Measurements from ENCODE around the gene NECAP2. TPM values are rescaled to one million over a fixed set of nuclear protein-coding genes. Genes with fewer than 3 reads are reported as not detected.
"Not testable (repeated sequence)": the region's sequence is repeated elsewhere in the genome, so short reads cannot be mapped to it uniquely, and the experiment has no call there.

The NECAP2 gene
- total and polyA plus RNA-seq, 4 experiments from 2014 or later = 154 to 341 (median 204) TPM

DNA sequence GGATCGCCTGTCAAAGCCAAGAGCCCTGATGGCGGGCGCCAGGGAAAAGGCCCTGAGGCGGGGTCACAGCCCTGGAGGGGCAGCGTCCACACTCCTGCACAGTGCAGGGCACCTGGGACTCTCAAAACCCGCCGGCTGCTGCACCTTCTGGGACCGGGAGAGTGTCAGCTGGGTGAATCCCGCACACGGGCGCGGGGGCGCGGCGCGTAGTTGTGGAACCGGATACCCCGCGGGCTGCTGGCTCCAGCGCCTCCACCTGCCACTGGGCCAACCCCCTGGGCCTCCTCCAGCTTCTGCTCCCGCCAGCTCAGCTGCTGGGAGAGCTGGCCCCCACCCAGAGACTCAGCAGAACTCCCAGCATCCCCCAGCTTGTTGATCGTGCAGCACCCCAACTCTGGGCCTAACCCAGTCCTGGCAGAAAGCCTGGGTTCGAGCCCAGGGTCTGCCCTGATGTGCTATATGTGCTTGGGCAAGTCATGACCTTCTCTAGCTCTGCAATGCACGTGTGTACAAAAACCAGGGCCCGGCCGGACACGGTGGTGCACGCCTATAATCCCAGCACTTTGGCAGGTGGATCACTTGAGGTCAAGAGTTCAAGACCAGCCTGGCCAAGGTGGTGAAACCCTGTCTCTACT lies 33.8 kb downstream of the NECAP2 start:
- Histone ChIP-seq H3K27me3 (ENCODE audit: insufficient read depth, low read length) (no peaks in the 10 kb centered on the region), H3K9me3 (ENCODE audit: control insufficient read depth in 1 of 2, low read length in 2 of 2) (no peaks in the 10 kb centered on the region), H3K4me3 (ENCODE audit: low read length in 2 of 2) (no peak overlapping the region), H3K36me3 (ENCODE audit: insufficient read depth, low read length) (peaks cover 14% of the 10 kb centered on the region), H3K4me1 (ENCODE audit: insufficient read depth, low read length) (no peaks in the 10 kb centered on the region), H3K27ac (ENCODE audit: low read depth, low read length) (no peak overlapping the region)
- H3K9me3 Mint-ChIP-seq = no peaks in the 10 kb centered on the region
- H3K4me3 Mint-ChIP-seq = no peak overlapping the region
- DNase-seq = no peak
- intact Hi-C loops (cut with micrococcal nuclease) = no loop called here
- peaks cover 3 to 26% (median 5%) of the 10 kb centered on the region in 4 donors for H3K4me1 Mint-ChIP-seq
- peaks cover 21 to 41% of the 10 kb centered on the region in 2 donors for H3K36me3 Mint-ChIP-seq
- ChIA-PET CTCF (ENCODE audit: partially characterized antibody) (no interaction called here), POLR2A (ENCODE audit: partially characterized antibody) (no interaction called here)
- peak overlapping the region in 1 of 7 donors; percentile 61 for H3K27ac Mint-ChIP-seq
- no peaks in the 10 kb centered on the region for H3K27me3 Mint-ChIP-seq

DNA sequence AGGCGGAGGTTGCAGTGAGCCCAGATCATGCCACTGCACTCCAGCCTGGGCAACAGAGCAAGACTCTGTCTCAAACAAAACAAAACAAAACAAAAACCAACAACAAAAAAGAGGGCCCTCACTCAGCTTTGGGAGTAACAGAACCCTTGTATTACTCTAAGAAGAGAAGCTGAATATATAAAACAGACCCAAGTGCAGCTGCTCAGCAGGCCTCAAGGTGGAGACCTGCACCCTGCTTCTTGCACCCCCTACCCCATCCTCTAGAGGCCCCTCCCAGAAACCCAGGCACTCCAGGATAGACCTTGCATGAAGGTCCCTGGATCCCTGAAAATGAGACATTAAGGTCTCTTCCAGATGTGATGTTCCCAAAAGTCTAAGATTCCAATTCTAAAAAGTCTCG lies 34.4 kb downstream of the NECAP2 start:
- DNase-seq; H3K4me1 ChIP-seq (ENCODE audit: insufficient read depth, low read length); H3K27ac ChIP-seq (ENCODE audit: low read depth, low read length); POLR2A ChIA-PET (ENCODE audit: partially characterized antibody); H3K27me3 Mint-ChIP-seq; H3K9me3 Mint-ChIP-seq; H3K4me3 Mint-ChIP-seq; H3K27me3 ChIP-seq (ENCODE audit: insufficient read depth, low read length); H3K9me3 ChIP-seq (ENCODE audit: control insufficient read depth in 1 of 2, low read length in 2 of 2); intact Hi-C loops (cut with micrococcal nuclease); H3K27ac Mint-ChIP-seq; H3K4me3 ChIP-seq (ENCODE audit: low read length in 2 of 2); CTCF ChIA-PET (ENCODE audit: partially characterized antibody): not testable (repeated sequence)
- H3K36me3 ChIP-seq (ENCODE audit: insufficient read depth, low read length) = peaks cover 14% of the 10 kb centered on the region
- H3K36me3 Mint-ChIP-seq = peaks cover 21 to 37% of the 10 kb centered on the region in 2 donors
- H3K4me1 Mint-ChIP-seq = peaks cover 3 to 24% (median 5%) of the 10 kb centered on the region in 4 donors

DNA sequence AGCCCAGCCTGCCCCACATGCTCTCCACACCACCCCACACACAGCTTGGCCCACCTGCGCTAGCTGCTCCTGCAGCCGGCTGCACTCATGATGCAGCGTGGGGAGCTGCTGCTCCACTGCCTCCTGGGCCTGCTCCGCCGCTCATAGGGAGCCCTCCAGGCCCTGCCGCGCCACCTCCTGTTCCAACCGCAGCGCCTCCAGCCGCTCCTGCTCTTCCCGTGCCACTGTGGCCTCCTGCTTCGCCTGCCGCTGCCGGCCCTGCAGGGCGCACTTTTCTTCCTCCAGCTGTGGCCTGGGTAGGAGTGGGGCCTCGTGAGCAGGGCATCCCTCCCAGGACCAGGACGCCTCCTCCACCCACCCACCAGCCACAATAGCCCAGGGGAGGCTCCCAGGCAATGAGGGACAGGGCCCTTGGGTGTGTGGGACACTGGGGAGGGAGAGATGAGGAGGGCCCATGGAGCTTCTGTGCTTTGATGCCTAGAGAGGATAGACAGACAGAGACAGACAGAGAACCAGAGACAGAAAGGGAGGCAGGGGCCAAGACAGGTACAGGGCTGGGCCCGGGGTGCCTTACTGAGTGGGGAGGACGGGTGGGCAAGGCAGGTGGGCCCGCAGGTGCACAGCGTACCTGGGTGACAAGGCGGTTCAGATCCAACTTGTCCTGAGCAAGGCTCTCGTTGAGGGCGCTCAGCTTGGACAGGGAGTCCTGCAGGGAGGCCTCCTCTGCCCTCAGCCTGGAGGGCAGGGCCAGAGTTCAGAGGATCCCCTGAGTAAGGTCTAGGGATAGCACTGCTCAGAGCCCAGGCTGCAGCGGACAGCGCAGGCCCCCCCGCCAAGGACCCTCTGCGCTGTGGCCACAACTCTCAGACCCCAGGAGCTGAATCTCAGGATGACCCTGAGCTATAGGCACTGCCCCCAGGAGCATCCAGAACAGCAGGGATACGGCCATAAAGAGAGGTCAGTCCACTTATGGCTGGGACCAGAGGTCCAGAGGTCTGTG lies 35.5 kb downstream of the NECAP2 start:
- H3K27ac Mint-ChIP-seq; CTCF ChIA-PET (ENCODE audit: partially characterized antibody); H3K27ac ChIP-seq (ENCODE audit: low read depth, low read length); H3K4me1 ChIP-seq (ENCODE audit: insufficient read depth, low read length); H3K9me3 ChIP-seq (ENCODE audit: control insufficient read depth in 1 of 2, low read length in 2 of 2); intact Hi-C loops (cut with micrococcal nuclease); H3K4me3 ChIP-seq (ENCODE audit: low read length in 2 of 2); POLR2A ChIA-PET (ENCODE audit: partially characterized antibody); H3K4me3 Mint-ChIP-seq; H3K27me3 ChIP-seq (ENCODE audit: insufficient read depth, low read length); DNase-seq; H3K9me3 Mint-ChIP-seq; H3K27me3 Mint-ChIP-seq: not testable (repeated sequence)
- H3K4me1 Mint-ChIP-seq = peaks cover 4 to 20% (median 5%) of the 10 kb centered on the region in 4 donors
- peaks cover 28 to 40% of the 10 kb centered on the region in 2 donors for H3K36me3 Mint-ChIP-seq
- peaks cover 14% of the 10 kb centered on the region for H3K36me3 ChIP-seq (ENCODE audit: insufficient read depth, low read length)

DNA sequence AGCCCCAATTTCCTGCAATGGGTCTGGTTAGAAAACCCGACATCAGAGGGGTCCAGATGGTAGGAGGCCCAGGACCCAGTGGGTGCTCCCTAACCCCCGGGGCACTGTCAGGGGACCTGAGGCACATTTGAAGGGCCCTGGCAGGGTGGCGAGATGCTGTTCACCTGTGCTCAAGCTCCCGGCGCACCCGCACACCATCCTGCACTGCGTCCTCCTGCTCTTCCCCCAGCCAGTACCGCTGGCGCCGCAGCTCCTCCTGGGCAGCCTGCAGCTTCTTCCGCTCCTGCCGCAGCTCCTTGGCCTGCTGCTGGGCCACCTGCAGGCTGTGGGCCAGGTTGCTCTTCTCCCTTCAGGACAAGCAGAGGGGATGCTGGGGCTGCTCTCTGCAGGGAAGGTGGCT lies 37.6 kb downstream of the NECAP2 start:
- H3K27ac Mint-ChIP-seq = no peak overlapping the region
- no peaks in the 10 kb centered on the region for H3K9me3 Mint-ChIP-seq
- no peak overlapping the region for H3K4me3 Mint-ChIP-seq
- Histone ChIP-seq H3K27me3 (ENCODE audit: insufficient read depth, low read length) (no peaks in the 10 kb centered on the region), H3K27ac (ENCODE audit: low read depth, low read length) (no peak overlapping the region), H3K4me3 (ENCODE audit: low read length in 2 of 2) (no peak overlapping the region), H3K36me3 (ENCODE audit: insufficient read depth, low read length) (peaks cover 9% of the 10 kb centered on the region), H3K9me3 (ENCODE audit: control insufficient read depth in 1 of 2, low read length in 2 of 2) (no peaks in the 10 kb centered on the region), H3K4me1 (ENCODE audit: insufficient read depth, low read length) (no peaks in the 10 kb centered on the region)
- ChIA-PET POLR2A (ENCODE audit: partially characterized antibody) (interaction anchor here (1.6 kb wide), 1 partner anchor 11 kb away, joined by 6 read pairs; no protein-coding TSS in a partner anchor), CTCF (ENCODE audit: partially characterized antibody) (interaction anchor here (0.5 kb wide), 1 partner anchor 645 kb away, joined by 3 read pairs; no protein-coding TSS in a partner anchor)
- no peak for DNase-seq
- peaks cover 0 to 7% (median 3%) of the 10 kb centered on the region in 4 donors for H3K4me1 Mint-ChIP-seq
- peaks cover 25 to 34% of the 10 kb centered on the region in 2 donors for H3K36me3 Mint-ChIP-seq
- intact Hi-C loops (cut with micrococcal nuclease) = no loop called here
- H3K27me3 Mint-ChIP-seq = no peaks in the 10 kb centered on the region

DNA sequence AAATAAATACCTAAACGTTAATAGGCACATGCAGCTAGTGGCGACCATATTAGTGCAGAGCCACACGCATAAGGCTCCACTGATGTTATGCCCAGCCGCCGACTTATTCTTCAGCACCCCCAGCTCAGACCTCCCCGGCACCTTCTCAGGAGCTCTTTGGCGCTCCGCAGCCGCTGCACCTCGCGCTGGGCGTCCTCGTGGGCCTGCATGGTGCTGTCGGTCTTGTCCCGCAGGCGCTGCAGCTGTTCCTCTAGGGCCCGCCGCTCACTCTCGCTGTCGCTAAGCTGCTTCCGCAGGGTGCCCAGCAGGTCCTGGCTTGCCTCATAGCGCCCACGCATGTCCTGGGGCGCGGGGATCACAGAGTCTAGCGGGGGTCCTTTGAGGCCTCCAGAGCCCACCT lies 42.6 kb downstream of the NECAP2 start:
- H3K4me3 Mint-ChIP-seq; CTCF ChIA-PET (ENCODE audit: partially characterized antibody); H3K27ac Mint-ChIP-seq; H3K36me3 ChIP-seq (ENCODE audit: insufficient read depth, low read length); POLR2A ChIA-PET (ENCODE audit: partially characterized antibody); H3K4me1 Mint-ChIP-seq; H3K9me3 ChIP-seq (ENCODE audit: control insufficient read depth in 1 of 2, low read length in 2 of 2); H3K4me3 ChIP-seq (ENCODE audit: low read length in 2 of 2); intact Hi-C loops (cut with micrococcal nuclease); H3K27me3 ChIP-seq (ENCODE audit: insufficient read depth, low read length); H3K4me1 ChIP-seq (ENCODE audit: insufficient read depth, low read length); H3K27me3 Mint-ChIP-seq; DNase-seq; H3K9me3 Mint-ChIP-seq; H3K27ac ChIP-seq (ENCODE audit: low read depth, low read length): not testable (repeated sequence)
- H3K36me3 Mint-ChIP-seq = peaks cover 18 to 26% of the 10 kb centered on the region in 2 donors

DNA sequence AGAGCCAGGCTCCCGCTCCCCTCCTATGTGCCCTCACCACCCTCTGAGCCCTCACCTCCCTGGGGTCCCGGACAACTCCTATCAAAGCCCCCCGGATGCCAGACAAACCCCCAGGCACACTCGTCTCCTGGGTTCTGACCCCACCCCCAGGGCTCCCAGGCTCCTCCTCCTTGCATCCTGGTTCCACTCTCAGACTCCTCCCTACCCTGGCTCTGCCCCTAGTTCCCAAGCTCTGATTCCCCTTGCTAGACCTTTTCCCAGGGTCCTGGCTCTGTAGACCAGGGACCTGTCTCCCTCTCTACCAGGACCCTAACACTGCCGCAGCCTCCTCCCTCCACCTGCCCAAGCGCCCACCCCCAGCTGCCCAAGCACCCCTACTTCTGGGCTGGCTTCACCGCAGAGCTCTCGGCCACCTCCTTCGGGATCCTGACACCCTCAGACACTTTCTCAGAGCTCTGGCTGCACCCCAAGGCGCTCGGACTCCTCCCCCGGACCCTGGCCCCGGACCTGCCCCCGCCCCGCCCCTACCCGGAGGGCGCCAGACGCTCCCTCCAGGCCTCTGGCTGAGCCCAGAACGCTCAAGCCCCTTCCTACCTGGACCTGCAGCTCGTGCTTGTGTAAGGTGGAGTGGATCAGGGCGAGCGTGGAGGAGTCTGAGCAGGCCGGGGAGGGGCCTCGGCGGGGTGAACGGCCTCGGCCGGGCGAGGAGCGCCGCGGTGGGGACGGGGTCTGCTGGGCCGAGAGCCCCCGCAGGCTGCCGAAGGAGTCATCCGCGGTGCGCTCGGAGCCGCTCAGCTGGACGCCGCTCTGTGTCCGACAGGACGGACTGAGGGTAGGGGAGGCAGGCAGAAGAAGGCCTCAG lies 43.3 kb downstream of the NECAP2 start:
- peak overlapping the region in 1 of 7 donors; percentile 55 for H3K27ac Mint-ChIP-seq
- H3K4me1 Mint-ChIP-seq; H3K4me3 ChIP-seq (ENCODE audit: low read length in 2 of 2); H3K9me3 Mint-ChIP-seq; H3K4me1 ChIP-seq (ENCODE audit: insufficient read depth, low read length); H3K36me3 ChIP-seq (ENCODE audit: insufficient read depth, low read length); H3K27me3 ChIP-seq (ENCODE audit: insufficient read depth, low read length); CTCF ChIA-PET (ENCODE audit: partially characterized antibody); H3K27ac ChIP-seq (ENCODE audit: low read depth, low read length); H3K9me3 ChIP-seq (ENCODE audit: control insufficient read depth in 1 of 2, low read length in 2 of 2); H3K27me3 Mint-ChIP-seq; intact Hi-C loops (cut with micrococcal nuclease); H3K4me3 Mint-ChIP-seq; DNase-seq: not testable (repeated sequence)
- POLR2A ChIA-PET (ENCODE audit: partially characterized antibody) = interaction anchor here (0.5 kb wide), 1 partner anchor 34 kb away, joined by 3 read pairs; no protein-coding TSS in a partner anchor
- peaks cover 16 to 23% of the 10 kb centered on the region in 2 donors for H3K36me3 Mint-ChIP-seq

DNA sequence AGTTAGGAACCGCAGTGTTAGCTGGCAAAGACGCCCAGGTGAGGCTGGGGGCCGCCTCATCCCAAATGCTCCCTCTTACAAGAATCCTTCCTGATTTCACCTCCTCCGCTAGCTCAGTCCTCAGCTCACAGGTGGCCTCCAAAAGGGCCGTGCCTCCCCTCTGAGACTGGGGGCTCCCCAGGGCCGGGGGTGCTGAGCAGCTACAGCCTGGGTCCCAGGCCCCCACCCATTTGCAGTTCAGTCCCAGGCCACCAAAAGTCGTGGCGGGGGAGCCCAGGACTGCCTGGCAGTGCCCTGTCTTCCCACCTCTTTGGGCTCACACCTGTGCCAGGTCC lies 43.9 kb downstream of the NECAP2 start:
- Mint-ChIP-seq H3K27me3 (no peaks in the 10 kb centered on the region), H3K4me1 (peaks cover 0 to 3% (median 0%) of the 10 kb centered on the region in 4 donors), H3K27ac (no peak overlapping the region), H3K4me3 (no peak overlapping the region), H3K36me3 (peaks cover 16 to 26% of the 10 kb centered on the region in 2 donors), H3K9me3 (no peaks in the 10 kb centered on the region)
- Histone ChIP-seq H3K36me3 (ENCODE audit: insufficient read depth, low read length) (peaks cover 4% of the 10 kb centered on the region), H3K27ac (ENCODE audit: low read depth, low read length) (no peak overlapping the region), H3K4me1 (ENCODE audit: insufficient read depth, low read length) (no peaks in the 10 kb centered on the region), H3K4me3 (ENCODE audit: low read length in 2 of 2) (no peak overlapping the region), H3K9me3 (ENCODE audit: control insufficient read depth in 1 of 2, low read length in 2 of 2) (no peaks in the 10 kb centered on the region), H3K27me3 (ENCODE audit: insufficient read depth, low read length) (no peaks in the 10 kb centered on the region)
- POLR2A ChIA-PET (ENCODE audit: partially characterized antibody) = interaction anchor here (0.5 kb wide), 1 partner anchor 34 kb away, joined by 3 read pairs; no protein-coding TSS in a partner anchor
- DNase-seq = no peak
- intact Hi-C loops (cut with micrococcal nuclease) = no loop called here
- CTCF ChIA-PET (ENCODE audit: partially characterized antibody) = no interaction called here
